HG02642 (cell line): Measurements from ENCODE around the gene C1orf74.
"Not testable (repeated sequence)": the region's sequence is repeated elsewhere in the genome, so short reads cannot be mapped to it uniquely, and the experiment has no call there.

ENCODE experiments used
- ATAC-seq: cut with Tn5 transposase; IDR thresholded peaks from one replicate; pipeline ENCODE4 v1.9.1; 2021; ENCODE audit warnings: mild to moderate bottlenecking; ENCODE audit not compliant: unreplicated experiment, poor library complexity

C1orf74 gene

GRCh38 chr1:209805875-209806760 lies 21.8 kb upstream of the C1orf74 start, which contains the start of gene IRF6:
TSS of gene IRF6 (minus strand) at chr1:209806142. CDS start at chr1:209801413, 4,729 bp downstream.
- peak; percentile 84 for ATAC-seq

- ATAC-seq = no peak
Observed at GRCh38 chr1:209805341-209805781, 21.0 kb upstream of the C1orf74 start.

GRCh38 chr1:209803568-209803967 lies 19.2 kb upstream of the C1orf74 start:
- ATAC-seq = no peak

GRCh38 chr1:209802780-209803152 lies 18.4 kb upstream of the C1orf74 start:
- ATAC-seq = no peak

- no peak for ATAC-seq
Observed at GRCh38 chr1:209802117-209802779, 17.9 kb upstream of the C1orf74 start.

- no peak for ATAC-seq
Observed at GRCh38 chr1:209800984-209801834, 16.9 kb upstream of the C1orf74 start.

GRCh38 chr1:209797978-209798639 lies 13.8 kb upstream of the C1orf74 start:
- no peak for ATAC-seq

GRCh38 chr1:209793711-209794110 lies 9.4 kb upstream of the C1orf74 start:
- not testable (repeated sequence) for ATAC-seq

- ATAC-seq = no peak
Observed at GRCh38 chr1:209791920-209792319, 7.6 kb upstream of the C1orf74 start.

- ATAC-seq = no peak
Observed at GRCh38 chr1:209790286-209791193, 6.2 kb upstream of the C1orf74 start.

- no peak for ATAC-seq
Observed at GRCh38 chr1:209789245-209789644, 4.9 kb upstream of the C1orf74 start.

GRCh38 chr1:209787551-209787950 lies 3.2 kb upstream of the C1orf74 start:
- no peak for ATAC-seq

- no peak for ATAC-seq
Observed at GRCh38 chr1:209786146-209786545, 1.8 kb upstream of the C1orf74 start.

GRCh38 chr1:209785592-209785991 lies 1.2 kb upstream of the C1orf74 start:
- no peak for ATAC-seq

GRCh38 chr1:209783386-209783785 lies 973 bp downstream of the C1orf74 start:
- no peak for ATAC-seq

- ATAC-seq = no peak
Observed at GRCh38 chr1:209780268-209780667, 4.1 kb downstream of the C1orf74 start.

GRCh38 chr1:209778102-209778501 lies 6.3 kb downstream of the C1orf74 start:
- no peak for ATAC-seq

GRCh38 chr1:209777587-209777986 lies 6.8 kb downstream of the C1orf74 start:
- ATAC-seq = no peak

- ATAC-seq = no peak
Observed at GRCh38 chr1:209775678-209776077, 8.7 kb downstream of the C1orf74 start.
